A549 (cell line): Measurements from ENCODE around the gene XPO4. TPM values are rescaled to one million over a fixed set of nuclear protein-coding genes. Genes with fewer than 3 reads are reported as not detected.

ENCODE experiments used
- ATAC-seq, 2 experiments: fragments of 200-7000 bp in 1 of 2; fragments of >200 bp in 1 of 2; cut with Nextera tagmentation in 1 of 2; cut with Tn5 transposase in 1 of 2; 3 replicates each; pipeline versions ENCODE4 v1.8.0 to v1.9.1; 2018 to 2020; ENCODE audit warnings: mild to moderate bottlenecking in 1 of 2, moderate library complexity in 1 of 2
- CTCF ChIA-PET: fragments of 300-600 bp; sonication (Branson Sonifier 250); formaldehyde crosslinking; extraction: SDS; loops from one replicate; lab custom pipeline; 2021; ENCODE audit warnings: antibody characterized with exemption, inconsistent platforms; lab: Yijun Ruan, JAX
- POLR2A ChIA-PET: fragments of 350-600 bp; formaldehyde crosslinking; extraction: SDS; loops from one replicate; lab custom pipeline; 2021; ENCODE audit warnings: antibody characterized with exemption, inconsistent platforms; lab: Yijun Ruan, JAX
- DNase-seq, 2 experiments: peaks; one replicate each; pipeline versions ENCODE4 v3.0.0 to v3.0.0-alpha.2; 2011 to 2016; ENCODE audit warnings: low read depth in 1 of 2, low spot score in 1 of 2
- FAIRE-seq: peaks from 2 replicates; lab custom pipeline; 2011; peaks lifted over from hg19 to GRCh38; lab: Jason Lieb, UNC
- H3K27ac ChIP-seq, 2 experiments: fragments of >200 bp; sonication (Bioruptor Twin); formaldehyde crosslinking; 3 replicates each; pipeline ENCODE4 v1.5.1; 2016 to 2017
- H3K4me1 ChIP-seq: fragments of >200 bp; sonication (Bioruptor Twin); formaldehyde crosslinking; 3 replicates; pipeline ENCODE4 v1.6.1; 2016
- H3K4me2 ChIP-seq: fragments of >200 bp; sonication (Bioruptor Twin); formaldehyde crosslinking; 3 replicates; pipeline ENCODE4 v1.6.1; 2016
- H3K4me3 ChIP-seq: fragments of >200 bp; sonication (Bioruptor Twin); formaldehyde crosslinking; 3 replicates; pipeline ENCODE4 v1.5.1; 2016
- H3K9me3 ChIP-seq: fragments of >200 bp; sonication (Bioruptor Twin); formaldehyde crosslinking; 3 replicates; pipeline ENCODE4 v1.6.1; 2016
- BCL3 ChIP-seq: fragments of >200 bp; sonication (Bioruptor Twin); formaldehyde crosslinking; IDR thresholded peaks from 3 replicates; pipeline ENCODE4 v1.6.1; 2016
- BHLHE40 ChIP-seq: IDR thresholded peaks from 2 replicates; pipeline ENCODE4 v1.6.1; 2012; ENCODE audit warnings: low read depth, low read length, inconsistent platforms
- E2F6 ChIP-seq: IDR thresholded peaks from 2 replicates; pipeline ENCODE4 v1.6.1; 2012; ENCODE audit warnings: low read depth, borderline replicate concordance
- FOXS1 ChIP-seq: fragments of 250-450 bp; sonication (Bioruptor Pico); IDR thresholded peaks from 2 replicates; pipeline ENCODE4 v1.5.0; 2020; ENCODE audit warnings: mild to moderate bottlenecking, moderate library complexity
- HDAC2 ChIP-seq: fragments of 200-600 bp; sonication (generic); IDR thresholded peaks from 2 replicates; pipeline ENCODE4 v1.6.1; 2016
- HOXB5 ChIP-seq: fragments of 250-450 bp; sonication (Bioruptor Pico); IDR thresholded peaks from 2 replicates; pipeline ENCODE4 v1.5.0; 2020; ENCODE audit warnings: mild to moderate bottlenecking, moderate library complexity
- JUNB ChIP-seq: fragments of >200 bp; sonication (Bioruptor Twin); formaldehyde crosslinking; IDR thresholded peaks from 2 replicates; pipeline ENCODE4 v1.6.1; 2016
- MAZ ChIP-seq: fragments of 150-350 bp; IDR thresholded peaks from 2 replicates; pipeline ENCODE4 v1.6.1; 2014; ENCODE audit warnings: antibody characterized with exemption, low read depth, low read length, borderline replicate concordance
- NPAS2 ChIP-seq: fragments of 250-450 bp; sonication (Bioruptor Pico); IDR thresholded peaks from 2 replicates; pipeline ENCODE4 v1.8.0; 2022; ENCODE audit warnings: mild to moderate bottlenecking, moderate library complexity, borderline replicate concordance
- POLR2A ChIP-seq: IDR thresholded peaks from 2 replicates; pipeline ENCODE4 v1.6.1; 2012; ENCODE audit warnings: mild to moderate bottlenecking, low read length
- REST ChIP-seq: fragments of 200-600 bp; sonication (generic); IDR thresholded peaks from 2 replicates; pipeline ENCODE4 v1.6.1; 2016; ENCODE audit warnings: antibody characterized with exemption, mild to moderate bottlenecking, moderate library complexity
- SMC3 ChIP-seq: fragments of >200 bp; sonication (Bioruptor Twin); formaldehyde crosslinking; IDR thresholded peaks from 3 replicates; pipeline ENCODE4 v1.6.1; 2018; ENCODE audit warnings: inconsistent platforms
- TFCP2L1 ChIP-seq: fragments of 250-450 bp; sonication (Bioruptor Pico); IDR thresholded peaks from 2 replicates; pipeline ENCODE4 v1.5.0; 2021; ENCODE audit warnings: mild to moderate bottlenecking
- WGBS: methylation state at CpG from one replicate; pipeline ENCODE4 v1.1.6; 2017; ENCODE audit errors: missing lambda C conversion rate; 5-methylcytosine and 5-hydroxymethylcytosine counted together
- polyA plus RNA-seq, 4 experiments: library from polyadenylated mRNA; depleted of rRNA in 3 of 4; stranded (reverse); fragments of >200 nt; fragmentation: RNase III in 1 of 4; extraction: RNeasy Plus Mini Kit Qiagen cat#74134 plus additional on column Dnase treatment in 1 of 4; gene quantifications; 2 replicates in 3 of 4; 3 replicates in 1 of 4; pipeline ENCODE4 v1.2.3, GENCODE V29; 2011 to 2017
- TF ChIP-seq, protein P1 (sequence below): fragments of >200 bp; sonication (Bioruptor Twin); formaldehyde crosslinking; IDR thresholded peaks from 2 replicates; pipeline ENCODE4 v1.6.1; 2016
- TF ChIP-seq, protein P2 (sequence below): fragments of 250-450 bp; sonication (Bioruptor Pico); IDR thresholded peaks from 2 replicates; pipeline ENCODE4 v1.5.0; 2021; ENCODE audit warnings: mild to moderate bottlenecking, moderate library complexity, borderline replicate concordance
- TF ChIP-seq, protein P3 (sequence below): IDR thresholded peaks from 2 replicates; pipeline ENCODE4 v1.6.1; 2012

XPO4 gene
- polyA plus RNA-seq, 2 of the 4 experiments (the other 2 are of a cell fraction), result 7.3 to 16.6 TPM

GRCh38 chr13:20904908-20905307, 2.4 kb upstream of the XPO4 start:
- CTCF ChIA-PET, result interaction anchor here (1.1 kb wide), 1 partner anchor 201 kb away, joined by 4 read pairs; the partner anchor contains the start of gene IL17D
- no peak overlapping the region for H3K4me2 ChIP-seq
- no peak overlapping the region for H3K27ac ChIP-seq
- FAIRE-seq, result no peak
- H3K4me3 ChIP-seq, result no peak overlapping the region
- H3K9me3 ChIP-seq, result no peaks in the 10 kb centered on the region
- no peak for DNase-seq
- TF ChIP-seq, protein P1, sequence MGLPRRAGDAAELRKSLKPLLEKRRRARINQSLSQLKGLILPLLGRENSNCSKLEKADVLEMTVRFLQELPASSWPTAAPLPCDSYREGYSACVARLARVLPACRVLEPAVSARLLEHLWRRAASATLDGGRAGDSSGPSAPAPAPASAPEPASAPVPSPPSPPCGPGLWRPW, result no peak
- TF ChIP-seq JUNB, result no peak
- TF ChIP-seq MAZ, result no peak
- no peak for TF ChIP-seq HDAC2
- no peak for TF ChIP-seq SMC3
- TF ChIP-seq HOXB5 (CRISPR knock-in tag), result no peak
- TF ChIP-seq BHLHE40, result no peak
- TF ChIP-seq, protein P2, sequence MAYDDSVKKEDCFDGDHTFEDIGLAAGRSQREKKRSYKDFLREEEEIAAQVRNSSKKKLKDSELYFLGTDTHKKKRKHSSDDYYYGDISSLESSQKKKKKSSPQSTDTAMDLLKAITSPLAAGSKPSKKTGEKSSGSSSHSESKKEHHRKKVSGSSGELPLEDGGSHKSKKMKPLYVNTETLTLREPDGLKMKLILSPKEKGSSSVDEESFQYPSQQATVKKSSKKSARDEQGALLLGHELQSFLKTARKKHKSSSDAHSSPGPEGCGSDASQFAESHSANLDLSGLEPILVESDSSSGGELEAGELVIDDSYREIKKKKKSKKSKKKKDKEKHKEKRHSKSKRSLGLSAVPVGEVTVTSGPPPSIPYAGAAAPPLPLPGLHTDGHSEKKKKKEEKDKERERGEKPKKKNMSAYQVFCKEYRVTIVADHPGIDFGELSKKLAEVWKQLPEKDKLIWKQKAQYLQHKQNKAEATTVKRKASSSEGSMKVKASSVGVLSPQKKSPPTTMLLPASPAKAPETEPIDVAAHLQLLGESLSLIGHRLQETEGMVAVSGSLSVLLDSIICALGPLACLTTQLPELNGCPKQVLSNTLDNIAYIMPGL (CRISPR knock-in tag), result no peak
- no peak for TF ChIP-seq E2F6
- no peak for TF ChIP-seq NPAS2 (CRISPR knock-in tag)
- peaks cover 6% of the 10 kb centered on the region; the same call in 2 of the 3 replicates for H3K4me1 ChIP-seq
- POLR2A ChIA-PET, result no interaction called here
- ATAC-seq, result no peak

DNA sequence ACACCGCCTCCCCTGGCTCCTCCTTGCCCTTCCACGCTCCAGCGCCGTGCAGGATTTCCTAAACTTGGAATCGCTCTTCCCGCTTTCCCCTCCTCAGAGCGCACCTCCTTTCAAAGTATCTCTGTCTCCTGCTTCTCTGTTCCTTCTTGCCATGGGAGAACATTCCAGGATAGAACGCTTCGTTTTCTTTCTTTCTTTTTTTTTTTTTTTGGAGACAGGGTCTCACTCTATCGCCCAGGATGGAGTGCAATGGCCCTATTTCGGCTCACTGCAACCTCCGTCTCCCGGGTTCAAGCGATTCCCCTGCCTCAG, 574 bp upstream of the XPO4 start:
- CTCF ChIA-PET, result no interaction called here

More for the DNA sequence above, 574 bp upstream of the XPO4 start:
- POLR2A ChIA-PET, result interaction anchor here (1.0 kb wide), 1 partner anchor 70 kb away, joined by 3 read pairs; no protein-coding TSS in a partner anchor
- peak overlapping the region; percentile 94 to 97 for H3K27ac ChIP-seq
- WGBS, result 35% methylated on average over 14 of the region's 14 CpGs
- H3K9me3 ChIP-seq, result no peaks in the 10 kb centered on the region
- TF ChIP-seq JUNB, result no peak
- TF ChIP-seq FOXS1 (CRISPR knock-in tag), result no peak
- no peak for TF ChIP-seq REST
- no peak for TF ChIP-seq POLR2A
- no peak for TF ChIP-seq E2F6
- TF ChIP-seq SMC3, result no peak
- TF ChIP-seq, protein P3, sequence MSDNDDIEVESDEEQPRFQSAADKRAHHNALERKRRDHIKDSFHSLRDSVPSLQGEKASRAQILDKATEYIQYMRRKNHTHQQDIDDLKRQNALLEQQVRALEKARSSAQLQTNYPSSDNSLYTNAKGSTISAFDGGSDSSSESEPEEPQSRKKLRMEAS, result no peak
- TF ChIP-seq BCL3, result no peak
- no peak for TF ChIP-seq MAZ
- no peak for TF ChIP-seq TFCP2L1 (CRISPR knock-in tag)
- no peak for TF ChIP-seq NPAS2 (CRISPR knock-in tag)
- peak overlapping the region; percentile 82 for H3K4me2 ChIP-seq
- peaks cover 6% of the 10 kb centered on the region; the same call in 2 of the 3 replicates for H3K4me1 ChIP-seq
- ATAC-seq, result no peak
- FAIRE-seq, result no peak
- no peak for DNase-seq
- peak overlapping the region; percentile 87 for H3K4me3 ChIP-seq
